ENCODE results near the gene PLCG2. TPM values are rescaled to one million over a fixed set of nuclear protein-coding genes. Genes with fewer than 3 reads are reported as not detected.

Gene PLCG2
- total and polyA plus RNA-seq, 2 experiments from 2014 or later = 3.5 to 10.4 TPM

DNA sequence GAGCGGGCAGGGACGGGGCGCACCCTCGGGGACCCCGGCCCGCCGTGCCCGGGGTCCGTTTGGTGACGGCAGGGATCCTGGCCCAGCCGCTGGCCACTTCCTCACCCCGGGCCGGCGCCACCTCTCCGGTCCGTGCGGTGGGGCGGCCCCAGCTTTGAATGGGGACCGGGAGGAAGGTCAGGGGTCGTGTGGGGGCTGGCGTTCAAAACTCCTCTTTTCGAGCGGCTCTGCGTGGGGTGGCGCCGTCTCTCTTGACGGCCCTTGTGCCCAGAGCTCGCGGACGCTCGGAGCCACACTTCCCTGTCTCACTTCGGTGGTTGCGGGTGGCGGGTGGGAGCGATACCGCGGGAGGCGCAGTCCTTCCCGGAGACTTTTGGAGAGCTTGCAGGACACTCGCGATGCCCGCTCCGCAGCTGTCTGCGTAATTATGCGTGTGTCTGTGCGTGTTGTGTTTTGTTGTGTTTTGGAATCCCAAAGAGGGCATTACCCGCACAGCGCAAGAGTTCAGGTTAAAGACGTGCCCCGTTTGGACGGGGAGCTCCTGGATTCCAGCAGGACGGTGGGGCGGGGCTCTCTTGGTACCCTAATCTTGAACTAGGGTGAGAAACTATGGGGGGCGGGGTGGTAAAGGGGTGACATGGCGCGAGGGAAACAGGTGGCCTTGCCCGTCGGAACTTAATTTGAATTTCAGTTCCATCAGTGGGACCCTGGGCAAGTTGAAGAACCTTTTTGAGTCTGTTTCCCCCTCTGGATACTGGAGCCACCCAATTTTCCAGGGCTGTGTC is 637 bp downstream of the PLCG2 start:
- Histone ChIP-seq H3K27me3 (peaks cover 35% of the 10 kb centered on the region), H3K27ac (no peak overlapping the region), H3K4me1 (ENCODE audit: low read depth) (peaks cover 15% of the 10 kb centered on the region), H3K9me3 (ENCODE audit: low read depth) (no peaks in the 10 kb centered on the region), H3K4me3 (peak overlapping the region; percentile 80), H3K36me3 (no peaks in the 10 kb centered on the region)
- DNase-seq (ENCODE audit: low read depth in 1 of 2, low spot score in 1 of 2) = no peak
- TF ChIP-seq, protein P1, sequence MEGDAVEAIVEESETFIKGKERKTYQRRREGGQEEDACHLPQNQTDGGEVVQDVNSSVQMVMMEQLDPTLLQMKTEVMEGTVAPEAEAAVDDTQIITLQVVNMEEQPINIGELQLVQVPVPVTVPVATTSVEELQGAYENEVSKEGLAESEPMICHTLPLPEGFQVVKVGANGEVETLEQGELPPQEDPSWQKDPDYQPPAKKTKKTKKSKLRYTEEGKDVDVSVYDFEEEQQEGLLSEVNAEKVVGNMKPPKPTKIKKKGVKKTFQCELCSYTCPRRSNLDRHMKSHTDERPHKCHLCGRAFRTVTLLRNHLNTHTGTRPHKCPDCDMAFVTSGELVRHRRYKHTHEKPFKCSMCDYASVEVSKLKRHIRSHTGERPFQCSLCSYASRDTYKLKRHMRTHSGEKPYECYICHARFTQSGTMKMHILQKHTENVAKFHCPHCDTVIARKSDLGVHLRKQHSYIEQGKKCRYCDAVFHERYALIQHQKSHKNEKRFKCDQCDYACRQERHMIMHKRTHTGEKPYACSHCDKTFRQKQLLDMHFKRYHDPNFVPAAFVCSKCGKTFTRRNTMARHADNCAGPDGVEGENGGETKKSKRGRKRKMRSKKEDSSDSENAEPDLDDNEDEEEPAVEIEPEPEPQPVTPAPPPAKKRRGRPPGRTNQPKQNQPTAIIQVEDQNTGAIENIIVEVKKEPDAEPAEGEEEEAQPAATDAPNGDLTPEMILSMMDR (IDR thresholded peaks at IDR 0.05; ENCODE audit: low read depth, low read length) = no peak

DNA sequence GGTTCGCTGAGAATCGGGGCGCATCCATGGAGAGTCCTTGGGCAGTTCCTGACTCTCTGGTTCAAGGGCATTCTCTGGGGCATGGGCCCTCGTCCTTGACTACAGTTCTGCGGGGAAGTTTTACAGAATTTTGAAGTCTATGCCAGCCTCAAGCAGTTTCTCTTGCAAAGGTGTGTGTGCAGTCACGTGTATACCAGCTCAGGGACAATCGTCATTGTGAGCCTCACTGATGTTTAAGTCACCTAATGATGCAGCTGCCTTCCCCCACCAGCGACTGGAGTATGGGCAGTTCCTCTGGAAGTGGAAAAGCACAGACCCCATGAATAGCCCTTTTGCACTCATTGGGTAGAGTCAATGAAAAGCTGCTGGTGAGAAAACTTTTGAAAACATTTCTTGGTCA is 1.3 kb downstream of the PLCG2 start:
- no peaks in the 10 kb centered on the region for H3K36me3 ChIP-seq
- no peak overlapping the region for H3K27ac ChIP-seq
- H3K27me3 ChIP-seq = peaks cover 35% of the 10 kb centered on the region
- H3K4me1 ChIP-seq (ENCODE audit: low read depth) = peaks cover 20% of the 10 kb centered on the region
- TF ChIP-seq, protein P1 (IDR thresholded peaks at IDR 0.05; ENCODE audit: low read depth, low read length) = no peak
- no peaks in the 10 kb centered on the region for H3K9me3 ChIP-seq (ENCODE audit: low read depth)
- no peak for DNase-seq (ENCODE audit: low read depth in 1 of 2, low spot score in 1 of 2)
- no peak overlapping the region for H3K4me3 ChIP-seq

DNA sequence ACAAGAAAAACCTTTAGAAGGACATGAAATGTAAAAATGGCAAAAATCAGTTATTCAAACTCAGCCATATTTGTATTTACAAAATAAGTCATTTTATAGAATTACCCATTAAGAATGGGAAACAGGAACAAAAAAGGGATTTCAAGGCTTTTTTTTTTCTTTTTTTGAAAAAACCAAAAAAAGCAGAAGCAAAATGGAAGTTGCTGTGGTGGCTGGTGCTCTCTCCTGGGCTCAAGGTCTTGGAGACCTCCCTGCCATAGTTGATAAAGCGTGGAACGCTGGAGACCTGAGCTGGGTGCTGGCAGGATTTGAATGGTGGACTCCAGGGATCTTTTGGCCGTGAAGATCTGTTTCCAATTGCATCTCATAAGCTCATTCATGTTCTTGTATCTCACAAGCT is 3.1 kb downstream of the PLCG2 start:
- H3K27me3 ChIP-seq = peaks cover 32% of the 10 kb centered on the region

DNA sequence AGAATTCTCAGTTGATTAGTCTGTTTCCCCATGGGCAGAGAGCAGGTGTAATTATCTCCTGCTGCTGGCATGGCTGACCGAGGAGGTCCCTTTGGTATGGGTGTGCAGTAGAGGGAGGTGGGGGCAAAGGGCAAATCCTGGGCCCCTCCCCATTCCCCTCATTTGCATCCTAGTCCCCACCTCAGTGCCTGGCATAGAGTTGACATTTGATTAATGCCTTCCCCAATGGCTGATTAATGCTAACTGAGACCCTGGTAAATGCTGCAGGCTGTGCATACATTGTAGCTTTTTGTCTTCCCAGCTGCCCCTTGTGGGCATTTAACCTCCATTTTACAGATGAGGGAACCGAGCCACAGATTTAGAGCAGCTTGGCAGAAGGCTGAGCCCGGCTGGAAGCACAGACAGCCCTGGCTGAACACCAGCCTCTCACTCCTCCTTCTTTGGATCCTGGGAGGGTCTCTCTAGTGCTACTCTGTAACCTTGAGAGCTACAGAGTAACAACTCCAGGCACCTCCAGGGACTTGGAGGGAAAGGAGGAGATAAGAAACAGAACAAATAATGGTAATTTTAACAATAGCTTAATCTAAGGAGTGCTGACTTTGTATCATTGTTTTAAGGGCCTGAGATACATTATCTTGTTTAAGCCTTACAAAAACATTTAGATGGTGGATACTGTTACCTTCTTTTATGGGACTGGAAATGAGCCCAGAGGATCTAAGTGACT is 5.1 kb downstream of the PLCG2 start:
- H3K9me3 ChIP-seq (ENCODE audit: low read depth) = no peaks in the 10 kb centered on the region
- no peak overlapping the region for H3K4me3 ChIP-seq
- DNase-seq (ENCODE audit: low read depth in 1 of 2, low spot score in 1 of 2) = peak in 1 of 2 donors; percentile 40
- no peaks in the 10 kb centered on the region for H3K36me3 ChIP-seq
- H3K4me1 ChIP-seq (ENCODE audit: low read depth) = peaks cover 20% of the 10 kb centered on the region
- TF ChIP-seq, protein P1 (IDR thresholded peaks at IDR 0.05; ENCODE audit: low read depth, low read length) = no peak
- peaks cover 19% of the 10 kb centered on the region for H3K27me3 ChIP-seq
- peak overlapping the region; percentile 49 for H3K27ac ChIP-seq

More for the DNA sequence above, 3.1 kb downstream of the PLCG2 start:
- H3K36me3 ChIP-seq = no peaks in the 10 kb centered on the region
- H3K27ac ChIP-seq = no peak overlapping the region
- no peaks in the 10 kb centered on the region for H3K9me3 ChIP-seq (ENCODE audit: low read depth)
- peaks cover 20% of the 10 kb centered on the region for H3K4me1 ChIP-seq (ENCODE audit: low read depth)
- no peak for DNase-seq (ENCODE audit: low read depth in 1 of 2, low spot score in 1 of 2)
- no peak overlapping the region for H3K4me3 ChIP-seq
- TF ChIP-seq, protein P1 (IDR thresholded peaks at IDR 0.05; ENCODE audit: low read depth, low read length) = no peak

DNA sequence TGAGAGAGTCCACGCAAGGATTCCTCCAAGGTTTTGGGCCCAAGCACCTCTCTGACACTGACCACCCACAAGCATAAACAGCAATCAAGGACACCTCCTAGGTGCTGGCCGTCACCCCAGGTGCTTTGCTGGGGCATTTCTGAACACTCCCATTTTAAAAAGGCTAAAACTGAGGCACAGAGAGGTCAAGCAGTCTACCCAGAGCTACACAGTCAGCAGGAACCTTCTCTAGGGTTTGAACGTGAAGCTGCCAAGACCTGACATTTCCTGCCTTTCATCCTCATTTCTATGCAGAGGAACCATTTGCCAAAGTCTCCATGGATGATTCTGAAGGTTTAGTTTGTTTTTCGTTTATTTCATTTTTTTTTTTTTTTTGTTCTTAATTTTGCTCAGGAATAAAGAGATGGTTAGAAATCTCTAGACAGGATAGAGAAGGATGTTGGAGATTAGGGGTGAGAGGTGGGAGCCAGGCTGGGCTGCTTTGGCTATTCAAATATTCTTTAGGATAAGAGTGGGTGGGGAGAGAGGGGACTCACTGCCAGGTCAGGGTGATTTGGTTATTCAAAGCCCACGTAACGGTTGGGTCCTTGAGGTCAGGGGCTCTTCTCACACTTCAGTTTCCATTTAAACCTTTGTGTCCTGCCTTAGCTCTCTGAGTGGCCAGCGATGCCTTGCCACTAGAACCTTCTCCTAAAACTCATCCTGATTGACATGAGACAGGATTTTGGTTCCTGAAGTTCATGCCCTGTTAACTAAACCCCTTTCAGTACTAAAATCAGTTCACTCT is 6.2 kb downstream of the PLCG2 start:
- H3K27ac ChIP-seq = no peak overlapping the region
- TF ChIP-seq, protein P1 (IDR thresholded peaks at IDR 0.05; ENCODE audit: low read depth, low read length) = no peak
- H3K4me1 ChIP-seq (ENCODE audit: low read depth) = peaks cover 20% of the 10 kb centered on the region
- H3K36me3 ChIP-seq = no peaks in the 10 kb centered on the region
- H3K9me3 ChIP-seq (ENCODE audit: low read depth) = no peaks in the 10 kb centered on the region
- H3K4me3 ChIP-seq = no peak overlapping the region
- peaks cover 8% of the 10 kb centered on the region for H3K27me3 ChIP-seq
- DNase-seq (ENCODE audit: low read depth in 1 of 2, low spot score in 1 of 2) = no peak

Measured in cardiac muscle cell (in vitro differentiated cells and primary cell).